ENCODE measurements around the gene PI4KB. TPM values are rescaled to one million over a fixed set of nuclear protein-coding genes. Genes with fewer than 3 reads are reported as not detected.
A peak's percentile ranks its signal among the peaks of the same experiment; 100 is the strongest.

PI4KB gene
- total and polyA plus RNA-seq, 2 donors, result 26.5 to 45.5 TPM

GRCh38 chr1:151266315-151266714 is 60.9 kb downstream of the PI4KB start:
- Histone ChIP-seq H3K27ac (ENCODE audit: low read depth) (no peak overlapping the region), H3K4me3 (ENCODE audit: low read depth, low read length) (no peak overlapping the region)

GRCh38 chr1:151265446-151266236 is 61.6 kb downstream of the PI4KB start:
- no peak overlapping the region for H3K4me3 ChIP-seq (ENCODE audit: low read depth, low read length)
- H3K36me3 ChIP-seq (ENCODE audit: insufficient read depth), result peaks cover 4% of the 10 kb centered on the region
- H3K4me1 ChIP-seq (ENCODE audit: insufficient read depth), result no peaks in the 10 kb centered on the region
- 92% methylated on average over 14 of the region's 14 CpGs for WGBS
- no peak overlapping the region for H3K27ac ChIP-seq (ENCODE audit: low read depth)
- DNase-seq (ENCODE audit: extremely low spot score), result no peak

More at GRCh38 chr1:151266315-151266714, 60.9 kb downstream of the PI4KB start:
- Histone ChIP-seq H3K4me1 (ENCODE audit: insufficient read depth) (no peaks in the 10 kb centered on the region), H3K36me3 (ENCODE audit: insufficient read depth) (peaks cover 4% of the 10 kb centered on the region)
- no peak for DNase-seq (ENCODE audit: extremely low spot score)
- WGBS, result 91% methylated on average over 3 of the region's 3 CpGs

GRCh38 chr1:151259351-151259750 is 67.9 kb downstream of the PI4KB start:
- no peak for DNase-seq (ENCODE audit: extremely low spot score)
- H3K27ac ChIP-seq (ENCODE audit: low read depth), result no peak overlapping the region
- WGBS, result 91% methylated on average over 2 of the region's 2 CpGs
- no peak overlapping the region for H3K4me3 ChIP-seq (ENCODE audit: low read depth, low read length)
- peaks cover 4% of the 10 kb centered on the region for H3K4me1 ChIP-seq (ENCODE audit: insufficient read depth)
- no peaks in the 10 kb centered on the region for H3K36me3 ChIP-seq (ENCODE audit: insufficient read depth)

GRCh38 chr1:151255381-151255780 is 71.8 kb downstream of the PI4KB start:
- H3K4me3 ChIP-seq (ENCODE audit: low read depth, low read length), result peak overlapping the region; percentile 95
- DNase-seq (ENCODE audit: extremely low spot score), result no peak
- no peaks in the 10 kb centered on the region for H3K36me3 ChIP-seq (ENCODE audit: insufficient read depth)
- 25% methylated on average over 10 of the region's 10 CpGs for WGBS
- no peak overlapping the region for H3K27ac ChIP-seq (ENCODE audit: low read depth)
- peaks cover 4% of the 10 kb centered on the region for H3K4me1 ChIP-seq (ENCODE audit: insufficient read depth)

- 8% methylated on average over 56 of the region's 56 CpGs for WGBS
- H3K27ac ChIP-seq (ENCODE audit: low read depth), result peak within 1 kb of the TSS; percentile 88
- DNase-seq (ENCODE audit: extremely low spot score), result peak; percentile 96
- no peaks in the 10 kb centered on the region for H3K36me3 ChIP-seq (ENCODE audit: insufficient read depth)
- peaks cover 4% of the 10 kb centered on the region for H3K4me1 ChIP-seq (ENCODE audit: insufficient read depth)
- H3K4me3 ChIP-seq (ENCODE audit: low read depth, low read length), result peak within 1 kb of the TSS; percentile 95
Observed at GRCh38 chr1:151254217-151255213, 72.7 kb downstream of the PI4KB start, which contains the start of gene PSMD4. TSS of gene PSMD4 (plus strand) at chr1:151254734. CDS start at chr1:151254783, 49 bp downstream.

- peaks cover 5% of the 10 kb centered on the region for H3K36me3 ChIP-seq (ENCODE audit: insufficient read depth)
- 67% methylated on average over 16 of the region's 16 CpGs for WGBS
- peak; percentile 20 for DNase-seq (ENCODE audit: extremely low spot score)
- no peak overlapping the region for H3K4me3 ChIP-seq (ENCODE audit: low read depth, low read length)
- H3K27ac ChIP-seq (ENCODE audit: low read depth), result no peak overlapping the region
- H3K4me1 ChIP-seq (ENCODE audit: insufficient read depth), result peaks cover 3% of the 10 kb centered on the region
Observed at GRCh38 chr1:151251656-151252470, 75.4 kb downstream of the PI4KB start.

GRCh38 chr1:151246786-151247185 is 80.4 kb downstream of the PI4KB start:
- DNase-seq (ENCODE audit: extremely low spot score), result no peak
- Histone ChIP-seq H3K27ac (ENCODE audit: low read depth) (no peak overlapping the region), H3K4me1 (ENCODE audit: insufficient read depth) (no peaks in the 10 kb centered on the region), H3K36me3 (ENCODE audit: insufficient read depth) (peaks cover 10% of the 10 kb centered on the region), H3K4me3 (ENCODE audit: low read depth, low read length) (no peak overlapping the region)
- WGBS, result 89% methylated on average over 2 of the region's 2 CpGs

- H3K27ac ChIP-seq (ENCODE audit: low read depth), result no peak overlapping the region
Observed at GRCh38 chr1:151243683-151244216, 83.5 kb downstream of the PI4KB start.

GRCh38 chr1:151242442-151242841 is 84.8 kb downstream of the PI4KB start:
- DNase-seq (ENCODE audit: extremely low spot score), result no peak
- no peaks in the 10 kb centered on the region for H3K4me1 ChIP-seq (ENCODE audit: insufficient read depth)
- no peak overlapping the region for H3K27ac ChIP-seq (ENCODE audit: low read depth)
- H3K4me3 ChIP-seq (ENCODE audit: low read depth, low read length), result no peak overlapping the region
- 84% methylated on average over 2 of the region's 2 CpGs for WGBS
- peaks cover 21% of the 10 kb centered on the region for H3K36me3 ChIP-seq (ENCODE audit: insufficient read depth)

More at GRCh38 chr1:151243683-151244216, 83.5 kb downstream of the PI4KB start:
- no peak overlapping the region for H3K4me3 ChIP-seq (ENCODE audit: low read depth, low read length)
- WGBS, result 77% methylated on average over 5 of the region's 5 CpGs
- no peaks in the 10 kb centered on the region for H3K4me1 ChIP-seq (ENCODE audit: insufficient read depth)
- peaks cover 17% of the 10 kb centered on the region for H3K36me3 ChIP-seq (ENCODE audit: insufficient read depth)
- no peak for DNase-seq (ENCODE audit: extremely low spot score)

Small RNA genes lying within 50 kb of the gene (small RNA-seq; reads per million reads assigned to genes)
- 0.12 reads per million for gene RN7SL444P

Other genes starting within 250 kb of the PI4KB start
- gene SEMA6C, start 180.8 kb downstream of the PI4KB start, total RNA-seq, result 10.4 TPM
- gene SEMA6C, start 180.8 kb downstream of the PI4KB start, polyA plus RNA-seq, result 13.7 TPM
- 4.0 TPM for gene TNFAIP8L2, start 170.8 kb downstream of the PI4KB start, total RNA-seq
- 5.4 TPM for gene TNFAIP8L2, start 170.8 kb downstream of the PI4KB start, polyA plus RNA-seq
- gene LYSMD1, start 161.5 kb downstream of the PI4KB start, total RNA-seq, result 6.8 TPM
- 14.0 TPM for gene LYSMD1, start 161.5 kb downstream of the PI4KB start, polyA plus RNA-seq
- gene SCNM1, start 161.3 kb downstream of the PI4KB start, total RNA-seq, result 22.4 TPM
- 49.5 TPM for gene SCNM1, start 161.3 kb downstream of the PI4KB start, polyA plus RNA-seq
- 2.3 TPM for gene TMOD4, start 151.4 kb downstream of the PI4KB start, total RNA-seq
- gene TMOD4, start 151.4 kb downstream of the PI4KB start, polyA plus RNA-seq, result 0.76 TPM
- 32.1 TPM for gene VPS72, start 137.2 kb downstream of the PI4KB start, total RNA-seq
- 44.4 TPM for gene VPS72, start 137.2 kb downstream of the PI4KB start, polyA plus RNA-seq
- 77.0 TPM for gene PIP5K1A, start 128.9 kb downstream of the PI4KB start, total RNA-seq
- 22.1 TPM for gene PIP5K1A, start 128.9 kb downstream of the PI4KB start, polyA plus RNA-seq
- gene PSMD4, start 72.7 kb downstream of the PI4KB start, total RNA-seq, result 77.2 TPM
- 191 TPM for gene PSMD4, start 72.7 kb downstream of the PI4KB start, polyA plus RNA-seq
- gene ZNF687, start 45.1 kb downstream of the PI4KB start, total RNA-seq, result 8.1 TPM
- 15.9 TPM for gene ZNF687, start 45.1 kb downstream of the PI4KB start, polyA plus RNA-seq
- 42.9 TPM for gene RFX5, start 19.8 kb upstream of the PI4KB start, total RNA-seq
- gene RFX5, start 19.8 kb upstream of the PI4KB start, polyA plus RNA-seq, result 31.2 TPM
- 32.9 TPM for gene SELENBP1, start 45.3 kb upstream of the PI4KB start, total RNA-seq
- gene SELENBP1, start 45.3 kb upstream of the PI4KB start, polyA plus RNA-seq, result 82.8 TPM
- 217 TPM for gene PSMB4, start 72.2 kb upstream of the PI4KB start, total RNA-seq
- 323 TPM for gene PSMB4, start 72.2 kb upstream of the PI4KB start, polyA plus RNA-seq
- gene POGZ, start 132.1 kb upstream of the PI4KB start, total RNA-seq, result 86.9 TPM
- gene POGZ, start 132.1 kb upstream of the PI4KB start, polyA plus RNA-seq, result 32.1 TPM
- gene CGN, start 184.0 kb upstream of the PI4KB start, total RNA-seq, result 5.9 TPM
- 5.5 TPM for gene CGN, start 184.0 kb upstream of the PI4KB start, polyA plus RNA-seq
- gene TUFT1, start 212.9 kb upstream of the PI4KB start, total RNA-seq, result 9.7 TPM
- 8.5 TPM for gene TUFT1, start 212.9 kb upstream of the PI4KB start, polyA plus RNA-seq